Omental fat pad (tissue), 4 donors: Measurements from ENCODE around the gene CLEC16A. TPM values are rescaled to one million over a fixed set of nuclear protein-coding genes. Genes with fewer than 3 reads are reported as not detected.

Experiments used
- ATAC-seq: fragments of 150-250 bp; one replicate; pipeline ENCODE4 v1.9.1; 2016; ENCODE audit warnings: mild to moderate bottlenecking, moderate library complexity; ENCODE audit not compliant: low FRiP score
- DNase-seq: peaks from one replicate; pipeline ENCODE4 v3.0.0-alpha.2; 2019; ENCODE audit warnings: low spot score
- CTCF ChIP-seq, 3 donors: fragments of 450-650 bp; IDR thresholded peaks; one replicate each; pipeline ENCODE4 v1.5.1; 2016 to 2017; ENCODE audit warnings: antibody characterized with exemption in 3 of 3, mild to moderate bottlenecking in 3 of 3, moderate library complexity in 2 of 3
- total RNA-seq, 4 donors: library from RNA; depleted of rRNA; stranded (reverse); fragments of >200 nt; gene quantifications; one replicate each; pipeline ENCODE4 v1.1.0, GENCODE V29; 2016

The CLEC16A gene
- total RNA-seq, 4 donors from 2014 or later: 24.0 to 36.9 (median 29.5) TPM

- ATAC-seq (no peak), DNase-seq (no peak)
- TF ChIP-seq CTCF (IDR thresholded peaks at IDR 0.05): no peak
Measured at GRCh38 chr16:10992797-10993196, 48.4 kb downstream of the CLEC16A start.

- no peak for DNase-seq
- TF ChIP-seq CTCF (IDR thresholded peaks at IDR 0.05): no peak
- no peak for ATAC-seq
Measured at GRCh38 chr16:10993649-10994048, 49.3 kb downstream of the CLEC16A start.

GRCh38 chr16:10994571-10994970 lies 50.2 kb downstream of the CLEC16A start:
- DNase-seq (no peak), ATAC-seq (no peak)
- TF ChIP-seq CTCF (IDR thresholded peaks at IDR 0.05): no peak

GRCh38 chr16:10995565-10995964 lies 51.2 kb downstream of the CLEC16A start:
- DNase-seq: no peak
- no peak for ATAC-seq
- no peak for TF ChIP-seq CTCF (IDR thresholded peaks at IDR 0.05)

- no peak for ATAC-seq
- no peak for DNase-seq
- TF ChIP-seq CTCF (IDR thresholded peaks at IDR 0.05): no peak
Measured at GRCh38 chr16:10997485-10997884, 53.1 kb downstream of the CLEC16A start.

GRCh38 chr16:10999300-10999699 lies 54.9 kb downstream of the CLEC16A start:
- no peak for TF ChIP-seq CTCF (IDR thresholded peaks at IDR 0.05)
- no peak for DNase-seq
- no peak for ATAC-seq

GRCh38 chr16:11001611-11002010 lies 57.2 kb downstream of the CLEC16A start:
- TF ChIP-seq CTCF (IDR thresholded peaks at IDR 0.05): no peak
- DNase-seq (no peak), ATAC-seq (no peak)
